HepG2 (cell line): ENCODE measurements around the gene HSD17B11. TPM values are rescaled to one million over a fixed set of nuclear protein-coding genes. Genes with fewer than 3 reads are reported as not detected.
A peak's percentile ranks its signal among the peaks of the same experiment; 100 is the strongest.

Source experiments
- ASH2L ChIP-seq: fragments of 300-600, 200-600 bp; sonication (generic); IDR thresholded peaks from 2 replicates; pipeline ENCODE4 v1.7.0; 2017; ENCODE audit warnings: low read depth, mild to moderate bottlenecking, moderate library complexity, mixed read lengths, low read length; ENCODE audit not compliant: insufficient read length
- ATF1 ChIP-seq: IDR thresholded peaks from 2 replicates; pipeline ENCODE4 v1.6.1; 2016; ENCODE audit warnings: mild to moderate bottlenecking, control low read depth
- ATM ChIP-seq: fragments of 450-650 bp; IDR thresholded peaks from 2 replicates; pipeline ENCODE4 v1.7.1; 2017; ENCODE audit warnings: mild to moderate bottlenecking, borderline replicate concordance
- DR1 ChIP-seq: sonication (generic); formaldehyde crosslinking; IDR thresholded peaks from 2 replicates; pipeline ENCODE4 v1.8.0; 2021; ENCODE audit warnings: mild to moderate bottlenecking, missing genetic modification reagents, inconsistent platforms
- GATA4 ChIP-seq: sonication (generic); IDR thresholded peaks from 2 replicates; pipeline ENCODE4 v1.6.1; 2016; ENCODE audit warnings: antibody characterized with exemption, low read depth, borderline replicate concordance
- HNRNPK ChIP-seq: fragments of 200-400 bp; formaldehyde crosslinking; IDR thresholded peaks from 2 replicates; pipeline ENCODE4 v1.6.1; 2018; ENCODE audit warnings: low read length, low read depth, moderate library complexity, mild to moderate bottlenecking; ENCODE audit not compliant: poor library complexity, severe bottlenecking
- KAT2B ChIP-seq: fragments of 150-350 bp; IDR thresholded peaks from 2 replicates; pipeline ENCODE4 v1.6.1; 2014; ENCODE audit warnings: low read depth, low read length, borderline replicate concordance
- SIX4 ChIP-seq: sonication (generic); formaldehyde crosslinking; IDR thresholded peaks from 2 replicates; pipeline ENCODE4 v1.4.0; 2020; ENCODE audit warnings: missing genetic modification reagents
- SNRNP70 ChIP-seq: fragments of 200-400 bp; formaldehyde crosslinking; IDR thresholded peaks from 2 replicates; pipeline ENCODE4 v1.6.1; 2017; ENCODE audit warnings: mild to moderate bottlenecking, low read depth, low read length, moderate library complexity
- ZNF136 ChIP-seq: sonication (generic); formaldehyde crosslinking; IDR thresholded peaks from 2 replicates; pipeline ENCODE4 v1.8.1; 2022; ENCODE audit warnings: low read depth, mild to moderate bottlenecking, moderate library complexity, missing genetic modification reagents
- ZNF264 ChIP-seq: sonication (generic); formaldehyde crosslinking; IDR thresholded peaks from 2 replicates; pipeline ENCODE4 v1.4.0; 2020; ENCODE audit warnings: missing genetic modification reagents
- ZNF746 ChIP-seq: sonication (generic); formaldehyde crosslinking; IDR thresholded peaks from 2 replicates; pipeline ENCODE4 v1.8.0; 2022; ENCODE audit warnings: mild to moderate bottlenecking, missing genetic modification reagents
- polyA plus RNA-seq, 8 experiments: library from polyadenylated mRNA; depleted of rRNA in 3 of 8; stranded (reverse) in 7 of 8; unstranded in 1 of 8; fragments of >200 nt; fragmentation: Illumina TruSeq in 4 of 8; extraction: Trizol in 4 of 8; gene quantifications; 2 replicates each; pipeline versions ENCODE4 v1.2.1 to v1.2.3, GENCODE V29; 2011 to 2016; ENCODE audit warnings: low read depth in 4 of 8, missing spikeins in 1 of 8, mixed read lengths in 1 of 8; ENCODE audit not compliant: insufficient read depth in 1 of 8
- total RNA-seq, 5 experiments: library from RNA; depleted of rRNA; stranded (reverse); fragments of >200 nt; fragmentation: Illumina TruSeq; extraction: Trizol; gene quantifications; 2 replicates each; pipeline ENCODE4 v1.2.3, GENCODE V29; 2016; ENCODE audit warnings: low read depth in 1 of 5
- TF ChIP-seq, protein P1 (sequence below): sonication (generic); formaldehyde crosslinking; IDR thresholded peaks from 2 replicates; pipeline ENCODE4 v1.5.1; 2020; ENCODE audit warnings: mild to moderate bottlenecking, missing genetic modification reagents, moderate library complexity
- TF ChIP-seq, protein P2 (sequence below): sonication (generic); formaldehyde crosslinking; IDR thresholded peaks from 2 replicates; pipeline ENCODE4 v1.4.0; 2020; ENCODE audit warnings: mild to moderate bottlenecking, missing genetic modification reagents
- TF ChIP-seq, protein P3 (sequence below): sonication (generic); formaldehyde crosslinking; IDR thresholded peaks from 2 replicates; pipeline ENCODE4 v1.4.0; 2020; ENCODE audit warnings: missing genetic modification reagents
- TF ChIP-seq, protein P4 (sequence below): sonication (generic); formaldehyde crosslinking; IDR thresholded peaks from 2 replicates; pipeline ENCODE4 v1.5.1; 2020; ENCODE audit warnings: mild to moderate bottlenecking, missing genetic modification reagents, moderate library complexity
- TF ChIP-seq, protein P5 (sequence below): IDR thresholded peaks from 2 replicates; pipeline ENCODE4 v1.6.1; 2016; ENCODE audit warnings: missing biosample characterization, missing genetic modification reagents, low read depth
- TF ChIP-seq, protein P6 (sequence below): sonication (generic); formaldehyde crosslinking; IDR thresholded peaks from 2 replicates; pipeline ENCODE4 v1.5.1; 2020; ENCODE audit warnings: mild to moderate bottlenecking, missing genetic modification reagents, borderline replicate concordance

The HSD17B11 gene
- total and polyA plus RNA-seq, 2 of the 13 experiments (the other 11 are each of a cell fraction or from before 2014, with no cell fraction given) = 121 to 158 TPM

DNA sequence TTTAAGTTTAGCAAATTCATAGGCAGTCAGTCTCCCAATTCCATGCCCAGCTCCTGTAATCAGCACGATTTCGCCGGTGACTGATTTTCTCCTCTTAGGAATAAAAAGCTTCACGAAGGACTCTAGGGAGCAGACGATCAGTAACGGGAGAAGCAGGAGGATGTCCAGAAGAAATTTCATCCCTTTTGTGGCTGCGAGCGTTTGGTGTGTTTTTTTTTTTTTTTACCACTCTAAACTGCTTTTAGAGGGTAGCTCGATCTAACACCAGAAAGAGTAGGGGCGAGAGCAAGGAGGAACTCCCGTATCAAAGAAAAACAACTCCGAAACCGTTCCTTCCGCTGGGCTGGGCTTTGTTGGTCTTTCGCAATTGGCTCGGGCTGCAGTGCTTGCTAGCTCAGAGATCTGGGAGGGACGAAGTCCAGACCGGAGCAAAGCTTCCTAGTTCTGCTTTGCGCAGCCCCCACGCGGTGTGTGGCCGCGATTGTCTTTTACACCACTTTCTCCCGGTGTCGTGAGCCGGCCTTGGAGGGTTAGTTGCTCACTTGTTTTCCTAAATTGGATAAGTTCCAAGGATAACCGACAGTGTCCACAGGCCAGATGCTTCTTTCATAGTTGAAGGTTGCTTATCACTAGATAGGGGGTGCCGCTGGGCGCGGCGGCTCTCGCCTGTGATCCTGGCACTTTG, at the start of gene HSD17B11 (continued):
- TF ChIP-seq, protein P1, sequence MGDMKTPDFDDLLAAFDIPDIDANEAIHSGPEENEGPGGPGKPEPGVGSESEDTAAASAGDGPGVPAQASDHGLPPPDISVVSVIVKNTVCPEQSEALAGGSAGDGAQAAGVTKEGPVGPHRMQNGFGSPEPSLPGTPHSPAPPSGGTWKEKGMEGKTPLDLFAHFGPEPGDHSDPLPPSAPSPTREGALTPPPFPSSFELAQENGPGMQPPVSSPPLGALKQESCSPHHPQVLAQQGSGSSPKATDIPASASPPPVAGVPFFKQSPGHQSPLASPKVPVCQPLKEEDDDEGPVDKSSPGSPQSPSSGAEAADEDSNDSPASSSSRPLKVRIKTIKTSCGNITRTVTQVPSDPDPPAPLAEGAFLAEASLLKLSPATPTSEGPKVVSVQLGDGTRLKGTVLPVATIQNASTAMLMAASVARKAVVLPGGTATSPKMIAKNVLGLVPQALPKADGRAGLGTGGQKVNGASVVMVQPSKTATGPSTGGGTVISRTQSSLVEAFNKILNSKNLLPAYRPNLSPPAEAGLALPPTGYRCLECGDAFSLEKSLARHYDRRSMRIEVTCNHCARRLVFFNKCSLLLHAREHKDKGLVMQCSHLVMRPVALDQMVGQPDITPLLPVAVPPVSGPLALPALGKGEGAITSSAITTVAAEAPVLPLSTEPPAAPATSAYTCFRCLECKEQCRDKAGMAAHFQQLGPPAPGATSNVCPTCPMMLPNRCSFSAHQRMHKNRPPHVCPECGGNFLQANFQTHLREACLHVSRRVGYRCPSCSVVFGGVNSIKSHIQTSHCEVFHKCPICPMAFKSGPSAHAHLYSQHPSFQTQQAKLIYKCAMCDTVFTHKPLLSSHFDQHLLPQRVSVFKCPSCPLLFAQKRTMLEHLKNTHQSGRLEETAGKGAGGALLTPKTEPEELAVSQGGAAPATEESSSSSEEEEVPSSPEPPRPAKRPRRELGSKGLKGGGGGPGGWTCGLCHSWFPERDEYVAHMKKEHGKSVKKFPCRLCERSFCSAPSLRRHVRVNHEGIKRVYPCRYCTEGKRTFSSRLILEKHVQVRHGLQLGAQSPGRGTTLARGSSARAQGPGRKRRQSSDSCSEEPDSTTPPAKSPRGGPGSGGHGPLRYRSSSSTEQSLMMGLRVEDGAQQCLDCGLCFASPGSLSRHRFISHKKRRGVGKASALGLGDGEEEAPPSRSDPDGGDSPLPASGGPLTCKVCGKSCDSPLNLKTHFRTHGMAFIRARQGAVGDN (CRISPR knock-in tag) = peak; percentile 88
- TF ChIP-seq, protein P2, sequence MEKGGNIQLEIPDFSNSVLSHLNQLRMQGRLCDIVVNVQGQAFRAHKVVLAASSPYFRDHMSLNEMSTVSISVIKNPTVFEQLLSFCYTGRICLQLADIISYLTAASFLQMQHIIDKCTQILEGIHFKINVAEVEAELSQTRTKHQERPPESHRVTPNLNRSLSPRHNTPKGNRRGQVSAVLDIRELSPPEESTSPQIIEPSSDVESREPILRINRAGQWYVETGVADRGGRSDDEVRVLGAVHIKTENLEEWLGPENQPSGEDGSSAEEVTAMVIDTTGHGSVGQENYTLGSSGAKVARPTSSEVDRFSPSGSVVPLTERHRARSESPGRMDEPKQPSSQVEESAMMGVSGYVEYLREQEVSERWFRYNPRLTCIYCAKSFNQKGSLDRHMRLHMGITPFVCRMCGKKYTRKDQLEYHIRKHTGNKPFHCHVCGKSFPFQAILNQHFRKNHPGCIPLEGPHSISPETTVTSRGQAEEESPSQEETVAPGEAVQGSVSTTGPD (CRISPR knock-in tag) = no peak
- 0 out of 2 replicates have a peak, but pooled peaks have one; percentile 39 for TF ChIP-seq DR1 (CRISPR knock-in tag)
- peak; percentile 91; the same call in 1 of the 2 replicates for TF ChIP-seq ZNF264
- TF ChIP-seq KAT2B = no peak
- no peak for TF ChIP-seq ATM
- peak; percentile 58; the same call in 1 of the 2 replicates for TF ChIP-seq ZNF136 (CRISPR knock-in tag)
- TF ChIP-seq, protein P3, sequence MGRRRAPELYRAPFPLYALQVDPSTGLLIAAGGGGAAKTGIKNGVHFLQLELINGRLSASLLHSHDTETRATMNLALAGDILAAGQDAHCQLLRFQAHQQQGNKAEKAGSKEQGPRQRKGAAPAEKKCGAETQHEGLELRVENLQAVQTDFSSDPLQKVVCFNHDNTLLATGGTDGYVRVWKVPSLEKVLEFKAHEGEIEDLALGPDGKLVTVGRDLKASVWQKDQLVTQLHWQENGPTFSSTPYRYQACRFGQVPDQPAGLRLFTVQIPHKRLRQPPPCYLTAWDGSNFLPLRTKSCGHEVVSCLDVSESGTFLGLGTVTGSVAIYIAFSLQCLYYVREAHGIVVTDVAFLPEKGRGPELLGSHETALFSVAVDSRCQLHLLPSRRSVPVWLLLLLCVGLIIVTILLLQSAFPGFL (CRISPR knock-in tag) = no peak
- TF ChIP-seq, protein P4, sequence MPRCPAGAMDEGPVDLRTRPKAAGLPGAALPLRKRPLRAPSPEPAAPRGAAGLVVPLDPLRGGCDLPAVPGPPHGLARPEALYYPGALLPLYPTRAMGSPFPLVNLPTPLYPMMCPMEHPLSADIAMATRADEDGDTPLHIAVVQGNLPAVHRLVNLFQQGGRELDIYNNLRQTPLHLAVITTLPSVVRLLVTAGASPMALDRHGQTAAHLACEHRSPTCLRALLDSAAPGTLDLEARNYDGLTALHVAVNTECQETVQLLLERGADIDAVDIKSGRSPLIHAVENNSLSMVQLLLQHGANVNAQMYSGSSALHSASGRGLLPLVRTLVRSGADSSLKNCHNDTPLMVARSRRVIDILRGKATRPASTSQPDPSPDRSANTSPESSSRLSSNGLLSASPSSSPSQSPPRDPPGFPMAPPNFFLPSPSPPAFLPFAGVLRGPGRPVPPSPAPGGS (CRISPR knock-in tag) = peak; percentile 68; the same call in 1 of the 2 replicates
- TF ChIP-seq, protein P5, sequence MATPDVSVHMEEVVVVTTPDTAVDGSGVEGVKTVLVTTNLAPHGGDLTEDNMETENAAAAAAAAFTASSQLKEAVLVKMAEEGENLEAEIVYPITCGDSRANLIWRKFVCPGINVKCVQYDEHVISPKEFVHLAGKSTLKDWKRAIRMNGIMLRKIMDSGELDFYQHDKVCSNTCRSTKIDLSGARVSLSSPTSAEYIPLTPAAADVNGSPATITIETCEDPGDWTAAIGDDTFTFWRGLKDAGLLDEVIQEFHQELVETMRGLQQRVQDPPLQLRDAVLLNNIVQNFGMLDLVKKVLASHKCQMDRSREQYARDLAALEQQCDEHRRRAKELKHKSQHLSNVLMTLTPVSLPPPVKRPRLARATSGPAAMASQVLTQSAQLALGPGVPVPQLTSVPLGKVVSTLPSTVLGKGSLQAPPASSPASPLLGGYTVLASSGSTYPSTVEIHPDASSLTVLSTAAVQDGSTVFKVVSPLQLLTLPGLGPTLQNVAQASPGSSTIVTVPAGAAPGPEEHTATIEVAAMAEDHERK (CRISPR knock-in tag) = no peak
- TF ChIP-seq HNRNPK = no peak
- peak; percentile 85 for TF ChIP-seq ASH2L
- TF ChIP-seq SNRNP70 = no peak
- TF ChIP-seq ATF1 (CRISPR knock-in tag) = no peak
- peak; percentile 69 for TF ChIP-seq GATA4
- TF ChIP-seq, protein P6, sequence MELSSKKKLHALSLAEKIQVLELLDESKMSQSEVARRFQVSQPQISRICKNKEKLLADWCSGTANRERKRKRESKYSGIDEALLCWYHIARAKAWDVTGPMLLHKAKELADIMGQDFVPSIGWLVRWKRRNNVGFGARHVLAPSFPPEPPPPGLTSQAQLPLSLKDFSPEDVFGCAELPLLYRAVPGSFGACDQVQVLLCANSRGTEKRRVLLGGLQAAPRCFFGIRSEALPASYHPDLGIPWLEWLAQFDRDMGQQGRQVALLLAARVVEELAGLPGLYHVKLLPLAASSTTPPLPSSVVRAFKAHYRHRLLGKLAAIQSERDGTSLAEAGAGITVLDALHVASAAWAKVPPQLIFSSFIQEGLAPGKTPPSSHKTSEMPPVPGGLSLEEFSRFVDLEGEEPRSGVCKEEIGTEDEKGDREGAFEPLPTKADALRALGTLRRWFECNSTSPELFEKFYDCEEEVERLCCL = no peak
- TF ChIP-seq SIX4 (CRISPR knock-in tag) = peak; percentile 52; the same call in 1 of the 2 replicates
- no peak for TF ChIP-seq ZNF746 (CRISPR knock-in tag)
